SH-SY5Y (cell line): Measurements from ENCODE around the gene CFAP53.

Experiments
- GATA2 ChIP-seq: IDR thresholded peaks from 2 replicates; pipeline ENCODE4 v1.6.1; 2011; ENCODE audit warnings: mild to moderate bottlenecking, low read depth, low read length
- GATA3 ChIP-seq: IDR thresholded peaks from 2 replicates; pipeline ENCODE4 v1.6.1; 2011; ENCODE audit warnings: low read depth, mild to moderate bottlenecking, low read length, moderate library complexity

DNA sequence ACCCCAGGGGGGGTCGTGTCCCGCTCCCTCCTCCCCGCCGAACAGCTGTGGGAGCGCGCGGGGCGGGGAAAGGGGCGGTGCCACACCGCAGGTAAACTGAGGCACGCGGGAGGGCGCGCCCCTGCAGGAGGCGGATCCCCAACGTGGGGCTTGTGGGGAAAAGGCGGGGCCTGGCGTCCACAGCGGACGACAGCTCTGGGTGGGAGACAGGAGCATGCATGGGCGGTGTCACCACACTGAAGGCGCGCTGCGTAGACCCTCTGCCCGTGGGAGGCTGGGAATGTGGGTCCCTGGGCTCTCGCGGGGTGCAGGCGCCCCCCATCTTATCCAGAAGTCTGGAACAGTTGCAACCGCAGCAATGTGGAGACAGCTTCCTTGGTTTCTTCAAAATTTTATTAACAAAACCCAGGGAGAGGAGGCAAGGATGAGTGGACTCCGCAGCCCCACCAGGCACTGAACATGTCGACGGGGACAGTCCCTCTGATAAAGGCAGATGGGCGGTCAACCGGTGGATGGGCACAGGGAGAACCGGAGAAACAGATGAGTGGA, 15.8 kb upstream of the CFAP53 start:
- TF ChIP-seq GATA2 (no peak), GATA3 (no peak)
